ENCODE measurements around the gene SLC37A2.

Gene SLC37A2

DNA sequence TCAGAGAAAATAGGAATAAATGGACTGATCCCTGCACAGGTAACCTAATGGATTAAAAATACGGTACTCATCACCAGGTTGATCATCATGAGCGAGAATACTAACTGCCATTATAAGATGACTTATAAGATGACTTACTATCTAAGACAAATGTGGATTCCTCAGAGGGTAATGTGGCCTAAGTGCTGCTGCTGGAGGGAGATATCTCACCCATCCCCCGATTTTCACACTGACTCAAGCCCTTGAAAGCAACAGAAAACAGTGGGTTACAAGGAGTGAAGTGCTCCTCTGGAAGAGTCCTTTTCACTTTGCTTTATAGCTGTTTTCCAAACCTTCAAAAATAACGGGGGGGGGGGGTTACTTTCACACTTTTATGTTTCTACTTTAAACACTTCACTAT lies 47.4 kb downstream of the SLC37A2 start:
- peaks cover 12% of the 10 kb centered on the region for H3K36me3 ChIP-seq (ENCODE audit: low read depth)
- ATAC-seq (ENCODE audit: low read depth) (no peak), DNase-seq (ENCODE audit: low spot score) (no peak)
- H3K9me3 ChIP-seq (ENCODE audit: severe bottlenecking), result no peaks in the 10 kb centered on the region
- H3K4me1 ChIP-seq (ENCODE audit: insufficient read depth, poor library complexity, severe bottlenecking), result peaks cover 10% of the 10 kb centered on the region
- peak overlapping the region; percentile 55 for H3K27ac ChIP-seq (ENCODE audit: poor library complexity, severe bottlenecking)
- no peaks in the 10 kb centered on the region for H3K27me3 ChIP-seq (ENCODE audit: insufficient read depth, poor library complexity, severe bottlenecking)
- H3K4me3 ChIP-seq (ENCODE audit: severe bottlenecking), result peak overlapping the region; percentile 48
- no peak for TF ChIP-seq CTCF (IDR thresholded peaks at IDR 0.05; ENCODE audit: poor library complexity, severe bottlenecking)

GRCh38 chr11:125111001-125111342 lies 47.9 kb downstream of the SLC37A2 start:
- DNase-seq (ENCODE audit: low spot score), result no peak
- no peaks in the 10 kb centered on the region for H3K27me3 ChIP-seq (ENCODE audit: insufficient read depth, poor library complexity, severe bottlenecking)
- no peak for TF ChIP-seq CTCF (IDR thresholded peaks at IDR 0.05; ENCODE audit: poor library complexity, severe bottlenecking)
- peak overlapping the region; percentile 55 for H3K27ac ChIP-seq (ENCODE audit: poor library complexity, severe bottlenecking)
- no peaks in the 10 kb centered on the region for H3K9me3 ChIP-seq (ENCODE audit: severe bottlenecking)
- H3K4me3 ChIP-seq (ENCODE audit: severe bottlenecking), result peak overlapping the region; percentile 48
- H3K36me3 ChIP-seq (ENCODE audit: low read depth), result peaks cover 12% of the 10 kb centered on the region
- ATAC-seq (ENCODE audit: low read depth), result peak; percentile 6; the same call in 1 of the 3 replicates
- H3K4me1 ChIP-seq (ENCODE audit: insufficient read depth, poor library complexity, severe bottlenecking), result peaks cover 10% of the 10 kb centered on the region

DNA sequence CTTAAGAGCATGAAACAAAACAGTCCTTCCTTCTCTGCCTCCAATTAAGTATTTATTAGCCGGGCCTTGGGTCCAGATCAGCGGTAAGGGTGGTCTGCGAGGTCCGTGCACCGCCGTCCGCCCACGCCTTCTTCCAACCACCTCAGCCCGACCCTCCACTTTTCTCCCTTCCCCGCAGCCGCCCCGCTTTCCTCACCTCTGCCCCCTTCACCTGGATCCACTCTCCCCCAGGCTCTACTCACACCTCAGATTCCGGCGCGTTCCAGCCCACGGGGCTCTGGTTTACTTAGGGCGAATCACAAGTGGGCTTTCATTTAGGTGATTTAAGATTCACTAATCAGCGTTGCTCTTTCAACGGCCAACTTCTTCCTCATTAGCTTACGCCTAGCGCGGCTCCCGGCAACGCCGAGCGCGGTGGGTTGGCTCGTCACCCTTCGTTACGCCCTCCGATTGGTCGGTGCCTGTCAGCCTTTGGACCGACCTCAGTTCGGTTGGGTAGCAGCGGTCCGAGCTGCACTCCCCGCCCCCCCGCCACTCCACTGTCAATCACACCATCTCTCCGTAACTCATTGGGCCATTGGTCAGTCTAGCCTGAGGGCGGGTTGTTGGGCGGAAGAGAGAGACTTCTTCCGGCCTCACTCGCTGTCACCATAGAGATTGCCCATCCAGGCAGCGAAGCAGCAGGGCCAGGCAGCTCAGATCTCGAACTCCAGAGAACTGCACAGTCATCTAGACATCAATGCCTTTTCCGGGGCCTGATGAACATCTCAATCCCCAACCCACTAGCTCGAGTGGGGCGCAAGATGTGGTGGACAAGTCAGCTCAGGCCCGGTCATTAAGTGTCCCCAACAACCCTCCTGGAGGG lies 48.5 kb downstream of the SLC37A2 start, which contains the start of gene TMEM218:
TSS of gene TMEM218 (minus strand) at position 284 of the 865 bp plus-strand sequence. CDS start 9,385 bp downstream, outside the sequence.
- DNase-seq (ENCODE audit: low spot score), result peak; percentile 98
- H3K27ac ChIP-seq (ENCODE audit: poor library complexity, severe bottlenecking), result peak within 1 kb of the TSS; percentile 55
- H3K4me1 ChIP-seq (ENCODE audit: insufficient read depth, poor library complexity, severe bottlenecking), result peaks cover 10% of the 10 kb centered on the region
- H3K27me3 ChIP-seq (ENCODE audit: insufficient read depth, poor library complexity, severe bottlenecking), result no peaks in the 10 kb centered on the region
- no peak for TF ChIP-seq CTCF (IDR thresholded peaks at IDR 0.05; ENCODE audit: poor library complexity, severe bottlenecking)
- peak; percentile 98 for ATAC-seq (ENCODE audit: low read depth)
- H3K9me3 ChIP-seq (ENCODE audit: severe bottlenecking), result no peaks in the 10 kb centered on the region
- H3K36me3 ChIP-seq (ENCODE audit: low read depth), result peaks cover 12% of the 10 kb centered on the region
- peak within 1 kb of the TSS; percentile 48 for H3K4me3 ChIP-seq (ENCODE audit: severe bottlenecking)

DNA sequence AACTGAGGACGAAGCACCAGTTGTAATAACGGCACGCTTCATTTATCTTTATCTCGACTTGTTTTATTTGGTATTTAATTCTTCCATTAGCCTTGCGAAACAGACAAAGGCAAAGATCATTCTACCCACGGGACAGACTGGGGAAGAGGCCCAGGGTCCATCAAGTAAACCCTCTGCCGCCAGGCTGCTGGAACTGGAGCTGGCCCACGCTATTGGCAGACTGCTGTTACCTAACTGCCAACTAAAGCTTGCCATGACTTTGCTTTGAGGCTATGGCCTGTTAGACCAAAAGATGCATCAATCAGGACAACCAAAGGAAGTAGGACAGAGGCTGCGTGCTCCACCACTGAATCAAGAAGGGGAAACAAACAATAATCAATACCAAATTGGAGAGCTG lies 49.1 kb downstream of the SLC37A2 start:
- no peak for ATAC-seq (ENCODE audit: low read depth)
- Histone ChIP-seq H3K27ac (ENCODE audit: poor library complexity, severe bottlenecking) (no peak overlapping the region), H3K36me3 (ENCODE audit: low read depth) (peaks cover 12% of the 10 kb centered on the region), H3K4me3 (ENCODE audit: severe bottlenecking) (peak overlapping the region; percentile 48), H3K9me3 (ENCODE audit: severe bottlenecking) (no peaks in the 10 kb centered on the region), H3K4me1 (ENCODE audit: insufficient read depth, poor library complexity, severe bottlenecking) (peaks cover 10% of the 10 kb centered on the region), H3K27me3 (ENCODE audit: insufficient read depth, poor library complexity, severe bottlenecking) (no peaks in the 10 kb centered on the region)
- no peak for DNase-seq (ENCODE audit: low spot score)
- no peak for TF ChIP-seq CTCF (IDR thresholded peaks at IDR 0.05; ENCODE audit: poor library complexity, severe bottlenecking)

- H3K27me3 ChIP-seq (ENCODE audit: insufficient read depth, poor library complexity, severe bottlenecking), result no peaks in the 10 kb centered on the region
- no peak for ATAC-seq (ENCODE audit: low read depth)
- H3K4me3 ChIP-seq (ENCODE audit: severe bottlenecking), result no peak overlapping the region
- peaks cover 10% of the 10 kb centered on the region for H3K4me1 ChIP-seq (ENCODE audit: insufficient read depth, poor library complexity, severe bottlenecking)
- DNase-seq (ENCODE audit: low spot score), result no peak
- no peak overlapping the region for H3K27ac ChIP-seq (ENCODE audit: poor library complexity, severe bottlenecking)
- no peak for TF ChIP-seq CTCF (IDR thresholded peaks at IDR 0.05; ENCODE audit: poor library complexity, severe bottlenecking)
- no peaks in the 10 kb centered on the region for H3K9me3 ChIP-seq (ENCODE audit: severe bottlenecking)
- H3K36me3 ChIP-seq (ENCODE audit: low read depth), result peaks cover 5% of the 10 kb centered on the region
Observed at GRCh38 chr11:125114518-125114917, 51.4 kb downstream of the SLC37A2 start.

Data from RWPE2 (cell line).